Measurements from ENCODE around the gene PHF14.

DNA sequence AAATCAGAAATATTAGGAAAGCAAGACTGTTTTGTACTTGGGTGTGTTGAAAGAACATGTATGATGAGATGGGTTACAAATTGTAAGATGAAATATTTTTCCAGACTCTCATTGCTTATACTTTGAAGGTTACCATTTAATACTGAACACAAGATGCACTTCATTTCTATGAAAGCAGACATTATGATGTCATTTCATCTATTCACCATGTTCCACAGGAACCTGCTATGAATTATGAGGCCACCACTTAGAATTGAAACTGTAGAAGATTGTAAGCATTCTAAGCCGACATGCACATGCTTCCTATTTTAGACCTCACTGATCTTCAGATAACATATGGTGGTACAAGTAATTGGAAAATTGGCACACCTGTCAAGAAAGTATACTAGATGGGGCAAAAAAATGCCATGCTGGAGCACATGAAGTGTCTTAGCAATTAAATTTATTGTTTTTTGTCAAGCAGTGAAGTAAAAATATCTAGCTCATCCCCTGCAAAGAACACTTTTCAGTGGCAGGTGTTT lies 195.0 kb downstream of the PHF14 start:
- TF ChIP-seq, protein P1, sequence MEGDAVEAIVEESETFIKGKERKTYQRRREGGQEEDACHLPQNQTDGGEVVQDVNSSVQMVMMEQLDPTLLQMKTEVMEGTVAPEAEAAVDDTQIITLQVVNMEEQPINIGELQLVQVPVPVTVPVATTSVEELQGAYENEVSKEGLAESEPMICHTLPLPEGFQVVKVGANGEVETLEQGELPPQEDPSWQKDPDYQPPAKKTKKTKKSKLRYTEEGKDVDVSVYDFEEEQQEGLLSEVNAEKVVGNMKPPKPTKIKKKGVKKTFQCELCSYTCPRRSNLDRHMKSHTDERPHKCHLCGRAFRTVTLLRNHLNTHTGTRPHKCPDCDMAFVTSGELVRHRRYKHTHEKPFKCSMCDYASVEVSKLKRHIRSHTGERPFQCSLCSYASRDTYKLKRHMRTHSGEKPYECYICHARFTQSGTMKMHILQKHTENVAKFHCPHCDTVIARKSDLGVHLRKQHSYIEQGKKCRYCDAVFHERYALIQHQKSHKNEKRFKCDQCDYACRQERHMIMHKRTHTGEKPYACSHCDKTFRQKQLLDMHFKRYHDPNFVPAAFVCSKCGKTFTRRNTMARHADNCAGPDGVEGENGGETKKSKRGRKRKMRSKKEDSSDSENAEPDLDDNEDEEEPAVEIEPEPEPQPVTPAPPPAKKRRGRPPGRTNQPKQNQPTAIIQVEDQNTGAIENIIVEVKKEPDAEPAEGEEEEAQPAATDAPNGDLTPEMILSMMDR (IDR thresholded peaks at IDR 0.05) = no peak
- TF ChIP-seq POLR2AphosphoS5 (IDR thresholded peaks at IDR 0.05) = no peak
